Prostate gland (tissue), 2 donors: ENCODE measurements around the gene DYSF. TPM values are rescaled to one million over a fixed set of nuclear protein-coding genes. Genes with fewer than 3 reads are reported as not detected.

Source experiments
- DNase-seq: peaks from one replicate; pipeline ENCODE4 v3.0.0-alpha.2; 2019; ENCODE audit warnings: low spot score
- H3K27ac ChIP-seq, 2 donors: fragments of 200-600 bp; sonication (generic); 2 replicates each; pipeline ENCODE4 v1.5.1; 2017 to 2019
- H3K27me3 ChIP-seq: fragments of 200-600 bp; sonication (generic); replicated peaks from 2 replicates; pipeline ENCODE4 v1.5.1; 2019; ENCODE audit not compliant: insufficient read depth
- H3K36me3 ChIP-seq, 2 donors: fragments of 200-600 bp; sonication (generic); 1 replicate in 1 of 2; 2 replicates in 1 of 2; pipeline versions ENCODE4 v1.5.1 to v1.8.1; 2017 to 2019
- H3K4me1 ChIP-seq: fragments of 200-600 bp; sonication (generic); replicated peaks from 2 replicates; pipeline ENCODE4 v1.5.1; 2019
- H3K4me3 ChIP-seq, 2 donors: fragments of 200-600 bp; sonication (generic); 2 replicates each; pipeline ENCODE4 v1.5.1; 2017 to 2019
- H3K9me3 ChIP-seq: fragments of 200-600 bp; sonication (generic); 2 replicates; pipeline ENCODE4 v1.5.1; 2017
- CTCF ChIP-seq, 4 experiments: fragments of 200-600 bp in 2 of 4; fragments of 450-650 bp in 2 of 4; sonication (generic) in 2 of 4; IDR thresholded peaks; 1 replicate in 3 of 4; 2 replicates in 1 of 4; pipeline ENCODE4 v1.5.1; 2016 to 2019; ENCODE audit warnings: antibody characterized with exemption in 4 of 4, mild to moderate bottlenecking in 2 of 4, moderate library complexity in 2 of 4
- POLR2A ChIP-seq: fragments of 450-650 bp; IDR thresholded peaks from one replicate; pipeline ENCODE4 v1.6.1; 2016; ENCODE audit warnings: antibody characterized with exemption, mild to moderate bottlenecking
- POLR2AphosphoS5 ChIP-seq: sonication (generic); formaldehyde crosslinking; IDR thresholded peaks from one replicate; pipeline ENCODE4 v1.6.1; 2017; ENCODE audit warnings: antibody characterized with exemption
- WGBS: methylation state at CpG from one replicate; pipeline ENCODE4 v1.1.5; 2018; 5-methylcytosine and 5-hydroxymethylcytosine counted together
- intact Hi-C: fragments of 100-400 bp; cut with DNase I; formaldehyde crosslinking; loops from one replicate; pipeline ENCODE4 v1.14.2; 2022
- total RNA-seq, 2 donors: library from RNA; depleted of rRNA; stranded (reverse); fragments of >200 nt; gene quantifications; one replicate each; pipeline ENCODE4 v1.1.0, GENCODE V29; 2016

Gene DYSF
- total RNA-seq, 2 donors from 2014 or later = 5.9 to 9.4 TPM

GRCh38 chr2:71612581-71613402 is 159.4 kb downstream of the DYSF start:
- H3K27ac ChIP-seq = no peak overlapping the region
- no peak for DNase-seq
- no peaks in the 10 kb centered on the region for H3K4me1 ChIP-seq
- no peak overlapping the region for H3K4me3 ChIP-seq
- 94% methylated on average over 17 of the region's 17 CpGs for WGBS
- no peaks in the 10 kb centered on the region for H3K27me3 ChIP-seq
- no peaks in the 10 kb centered on the region for H3K36me3 ChIP-seq
- no peak for TF ChIP-seq POLR2AphosphoS5
- no peak for TF ChIP-seq POLR2A
- intact Hi-C loops = loop anchor here (5.0 kb wide), 2 partner anchors 185 to 540 kb away; no protein-coding TSS in a partner anchor
- H3K9me3 ChIP-seq = no peaks in the 10 kb centered on the region

GRCh38 chr2:71613403-71613952 is 160.1 kb downstream of the DYSF start:
- no peak overlapping the region for H3K27ac ChIP-seq

GRCh38 chr2:71613953-71614925 is 160.9 kb downstream of the DYSF start:
- 93% methylated on average over 8 of the region's 8 CpGs for WGBS
- H3K27ac ChIP-seq = no peak overlapping the region

More at GRCh38 chr2:71613403-71613952, 160.1 kb downstream of the DYSF start:
- intact Hi-C loops = loop anchor here (5.0 kb wide), 2 partner anchors 184 to 539 kb away; no protein-coding TSS in a partner anchor
- H3K36me3 ChIP-seq = no peaks in the 10 kb centered on the region
- 94% methylated on average over 3 of the region's 3 CpGs for WGBS
- no peak overlapping the region for H3K4me3 ChIP-seq
- TF ChIP-seq POLR2AphosphoS5 = no peak
- TF ChIP-seq CTCF (IDR thresholded peaks at IDR 0.05) = no peak
- TF ChIP-seq POLR2A = no peak
- no peaks in the 10 kb centered on the region for H3K4me1 ChIP-seq
- H3K9me3 ChIP-seq = no peaks in the 10 kb centered on the region
- no peaks in the 10 kb centered on the region for H3K27me3 ChIP-seq
- no peak for DNase-seq

GRCh38 chr2:71614976-71615766 is 161.8 kb downstream of the DYSF start:
- Histone ChIP-seq H3K36me3 (no peaks in the 10 kb centered on the region), H3K27me3 (no peaks in the 10 kb centered on the region), H3K4me1 (no peaks in the 10 kb centered on the region), H3K27ac (no peak overlapping the region), H3K9me3 (no peaks in the 10 kb centered on the region), H3K4me3 (no peak overlapping the region)
- intact Hi-C loops = loop anchor here (5.0 kb wide), 2 partner anchors 182 to 537 kb away; no protein-coding TSS in a partner anchor
- TF ChIP-seq CTCF (IDR thresholded peaks at IDR 0.05) (no peak), POLR2A (no peak), POLR2AphosphoS5 (no peak)
- WGBS = 48% methylated on average over 9 of the region's 9 CpGs
- DNase-seq = no peak

More at GRCh38 chr2:71613953-71614925, 160.9 kb downstream of the DYSF start:
- no peaks in the 10 kb centered on the region for H3K36me3 ChIP-seq
- H3K9me3 ChIP-seq = no peaks in the 10 kb centered on the region
- DNase-seq = no peak
- TF ChIP-seq POLR2A (no peak), POLR2AphosphoS5 (no peak), CTCF (IDR thresholded peaks at IDR 0.05) (no peak)
- no peak overlapping the region for H3K4me3 ChIP-seq
- intact Hi-C loops = loop anchor here (5.0 kb wide), 2 partner anchors 183 to 538 kb away; no protein-coding TSS in a partner anchor
- no peaks in the 10 kb centered on the region for H3K27me3 ChIP-seq
- H3K4me1 ChIP-seq = no peaks in the 10 kb centered on the region
